ENCODE results near the gene GATAD2B.

DNA sequence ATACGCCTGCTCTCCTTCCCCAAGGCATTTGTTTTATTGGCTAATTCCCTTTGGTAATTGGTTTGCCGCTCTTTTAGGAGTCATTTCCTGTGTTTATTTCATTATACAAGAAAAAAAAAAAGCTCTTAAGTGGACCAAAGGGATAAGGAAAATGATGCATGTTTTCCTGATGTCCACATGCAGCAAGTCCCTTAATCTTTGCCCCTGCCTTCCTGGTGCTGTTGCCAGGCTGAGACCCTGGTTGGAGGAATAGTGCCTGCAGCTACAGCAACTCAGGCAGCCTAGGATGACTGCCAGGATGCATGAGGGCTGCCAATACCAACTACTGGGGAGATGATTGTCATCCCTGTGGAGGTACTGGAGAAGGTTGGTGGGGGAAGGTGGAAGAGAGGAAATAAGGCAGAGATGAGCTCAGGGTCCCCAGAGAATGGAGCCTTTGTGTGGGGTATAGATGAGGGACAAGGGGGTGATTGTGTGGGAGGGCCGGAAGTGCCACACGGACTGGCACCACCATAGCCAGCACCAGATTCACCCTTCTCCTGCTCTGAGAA, 6.1 kb upstream of the GATAD2B start:
- TF ChIP-seq, protein P1, sequence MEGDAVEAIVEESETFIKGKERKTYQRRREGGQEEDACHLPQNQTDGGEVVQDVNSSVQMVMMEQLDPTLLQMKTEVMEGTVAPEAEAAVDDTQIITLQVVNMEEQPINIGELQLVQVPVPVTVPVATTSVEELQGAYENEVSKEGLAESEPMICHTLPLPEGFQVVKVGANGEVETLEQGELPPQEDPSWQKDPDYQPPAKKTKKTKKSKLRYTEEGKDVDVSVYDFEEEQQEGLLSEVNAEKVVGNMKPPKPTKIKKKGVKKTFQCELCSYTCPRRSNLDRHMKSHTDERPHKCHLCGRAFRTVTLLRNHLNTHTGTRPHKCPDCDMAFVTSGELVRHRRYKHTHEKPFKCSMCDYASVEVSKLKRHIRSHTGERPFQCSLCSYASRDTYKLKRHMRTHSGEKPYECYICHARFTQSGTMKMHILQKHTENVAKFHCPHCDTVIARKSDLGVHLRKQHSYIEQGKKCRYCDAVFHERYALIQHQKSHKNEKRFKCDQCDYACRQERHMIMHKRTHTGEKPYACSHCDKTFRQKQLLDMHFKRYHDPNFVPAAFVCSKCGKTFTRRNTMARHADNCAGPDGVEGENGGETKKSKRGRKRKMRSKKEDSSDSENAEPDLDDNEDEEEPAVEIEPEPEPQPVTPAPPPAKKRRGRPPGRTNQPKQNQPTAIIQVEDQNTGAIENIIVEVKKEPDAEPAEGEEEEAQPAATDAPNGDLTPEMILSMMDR (IDR thresholded peaks at IDR 0.05), result no peak
- no peak for TF ChIP-seq POLR2A (IDR thresholded peaks at IDR 0.05)
